Sigmoid colon (tissue), 4 donors: ENCODE measurements around the gene TXNDC9.
"Not testable (repeated sequence)": the region's sequence is repeated elsewhere in the genome, so short reads cannot be mapped to it uniquely, and the experiment has no call there.

Experiments
- EP300 ChIP-seq, 4 donors: sonication (generic); formaldehyde crosslinking; IDR thresholded peaks; one replicate each; pipeline ENCODE4 v1.6.1; 2017; ENCODE audit warnings: antibody characterized with exemption in 4 of 4
- POLR2A ChIP-seq, 2 donors: fragments of 450-650 bp; IDR thresholded peaks; one replicate each; pipeline ENCODE4 v1.6.1; 2016; ENCODE audit warnings: antibody characterized with exemption in 2 of 2, mild to moderate bottlenecking in 2 of 2, moderate library complexity in 2 of 2
- POLR2AphosphoS5 ChIP-seq, 4 donors: sonication (generic); formaldehyde crosslinking; IDR thresholded peaks; one replicate each; pipeline ENCODE4 v1.6.1; 2017; ENCODE audit warnings: antibody characterized with exemption in 4 of 4
- TF ChIP-seq, protein P1 (sequence below), 4 experiments: fragments of 450-650 bp in 3 of 4; fragments of 200-600 bp in 1 of 4; IDR thresholded peaks; one replicate each; pipeline ENCODE4 v1.5.1; 2016 to 2019; ENCODE audit warnings: antibody characterized with exemption in 4 of 4, mild to moderate bottlenecking in 3 of 4, moderate library complexity in 2 of 4

GRCh38 chr2:99368854-99369253 lies 32.7 kb upstream of the TXNDC9 start:
- TF ChIP-seq, protein P1, sequence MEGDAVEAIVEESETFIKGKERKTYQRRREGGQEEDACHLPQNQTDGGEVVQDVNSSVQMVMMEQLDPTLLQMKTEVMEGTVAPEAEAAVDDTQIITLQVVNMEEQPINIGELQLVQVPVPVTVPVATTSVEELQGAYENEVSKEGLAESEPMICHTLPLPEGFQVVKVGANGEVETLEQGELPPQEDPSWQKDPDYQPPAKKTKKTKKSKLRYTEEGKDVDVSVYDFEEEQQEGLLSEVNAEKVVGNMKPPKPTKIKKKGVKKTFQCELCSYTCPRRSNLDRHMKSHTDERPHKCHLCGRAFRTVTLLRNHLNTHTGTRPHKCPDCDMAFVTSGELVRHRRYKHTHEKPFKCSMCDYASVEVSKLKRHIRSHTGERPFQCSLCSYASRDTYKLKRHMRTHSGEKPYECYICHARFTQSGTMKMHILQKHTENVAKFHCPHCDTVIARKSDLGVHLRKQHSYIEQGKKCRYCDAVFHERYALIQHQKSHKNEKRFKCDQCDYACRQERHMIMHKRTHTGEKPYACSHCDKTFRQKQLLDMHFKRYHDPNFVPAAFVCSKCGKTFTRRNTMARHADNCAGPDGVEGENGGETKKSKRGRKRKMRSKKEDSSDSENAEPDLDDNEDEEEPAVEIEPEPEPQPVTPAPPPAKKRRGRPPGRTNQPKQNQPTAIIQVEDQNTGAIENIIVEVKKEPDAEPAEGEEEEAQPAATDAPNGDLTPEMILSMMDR (IDR thresholded peaks at IDR 0.05): not testable (repeated sequence)
- not testable (repeated sequence) for TF ChIP-seq POLR2A, EP300, POLR2AphosphoS5 (IDR thresholded peaks at IDR 0.05)
